ENCODE data around the gene BRIX1. TPM values are rescaled to one million over a fixed set of nuclear protein-coding genes. Genes with fewer than 3 reads are reported as not detected.
"Not testable (repeated sequence)": the region's sequence is repeated elsewhere in the genome, so short reads cannot be mapped to it uniquely, and the experiment has no call there.

The BRIX1 gene
- total RNA-seq, 1 donor from 2014 or later = 30.4 TPM

GRCh38 chr5:34915856-34916192 lies 313 bp downstream of the BRIX1 start:
- no peak for DNase-seq

- no peak for DNase-seq
Observed at GRCh38 chr5:34916518-34916917, 1.0 kb downstream of the BRIX1 start.

- no peak for DNase-seq
Observed at GRCh38 chr5:34918025-34918424, 2.5 kb downstream of the BRIX1 start.

- no peak for DNase-seq
Observed at GRCh38 chr5:34919077-34919476, 3.6 kb downstream of the BRIX1 start.

- DNase-seq = not testable (repeated sequence)
Observed at GRCh38 chr5:34923256-34923655, 7.7 kb downstream of the BRIX1 start.

- no peak for DNase-seq
Observed at GRCh38 chr5:34923694-34924461, 8.4 kb downstream of the BRIX1 start.

GRCh38 chr5:34924462-34924765 lies 8.9 kb downstream of the BRIX1 start:
- DNase-seq = no peak

GRCh38 chr5:34926318-34926888 lies 10.9 kb downstream of the BRIX1 start:
- no peak for DNase-seq

- no peak for DNase-seq
Observed at GRCh38 chr5:34927785-34928184, 12.3 kb downstream of the BRIX1 start.

GRCh38 chr5:34928267-34928666 lies 12.8 kb downstream of the BRIX1 start:
- no peak for DNase-seq

GRCh38 chr5:34929134-34929719 lies 13.7 kb downstream of the BRIX1 start, which contains the start of gene DNAJC21:
Gene DNAJC21 (plus strand): TSS chr5:34929559. CDS start chr5:34929820, 261 bp downstream.
- peak; percentile 92 for DNase-seq

- peak; percentile 53 for DNase-seq
Observed at GRCh38 chr5:34929720-34930461, 14.4 kb downstream of the BRIX1 start.

- no peak for DNase-seq
Observed at GRCh38 chr5:34930462-34930844, 14.9 kb downstream of the BRIX1 start.

- DNase-seq = peak; percentile 30
Observed at GRCh38 chr5:34930870-34931269, 15.4 kb downstream of the BRIX1 start.

GRCh38 chr5:34932947-34933346 lies 17.4 kb downstream of the BRIX1 start:
- no peak for DNase-seq

- DNase-seq = no peak
Observed at GRCh38 chr5:34941936-34942335, 26.4 kb downstream of the BRIX1 start.

- no peak for DNase-seq
Observed at GRCh38 chr5:34944044-34944443, 28.5 kb downstream of the BRIX1 start.

GRCh38 chr5:34944460-34945047 lies 29.0 kb downstream of the BRIX1 start:
- no peak for DNase-seq

- DNase-seq = no peak
Observed at GRCh38 chr5:34957321-34957720, 41.8 kb downstream of the BRIX1 start.

- no peak for DNase-seq
Observed at GRCh38 chr5:34957857-34958690, 42.6 kb downstream of the BRIX1 start.

- DNase-seq = no peak
Observed at GRCh38 chr5:34959323-34959722, 43.8 kb downstream of the BRIX1 start.

GRCh38 chr5:34967540-34967939 lies 52.0 kb downstream of the BRIX1 start:
- no peak for DNase-seq
